Measurements from ENCODE around the gene TIMP3.

The TIMP3 gene

GRCh38 chr22:32808038-32808445, 6.5 kb downstream of the TIMP3 start:
- DNase-seq (ENCODE audit: low spot score) = no peak

- DNase-seq (ENCODE audit: low spot score) = no peak
Measured at GRCh38 chr22:32809786-32810554, 8.5 kb downstream of the TIMP3 start.

- DNase-seq (ENCODE audit: low spot score) = no peak
Measured at GRCh38 chr22:32810555-32811133, 9.1 kb downstream of the TIMP3 start.

- no peak for DNase-seq (ENCODE audit: low spot score)
Measured at GRCh38 chr22:32811788-32812545, 10.5 kb downstream of the TIMP3 start.

- no peak for DNase-seq (ENCODE audit: low spot score)
Measured at GRCh38 chr22:32814285-32814860, 12.9 kb downstream of the TIMP3 start.

GRCh38 chr22:32815059-32815458, 13.6 kb downstream of the TIMP3 start:
- DNase-seq (ENCODE audit: low spot score) = no peak

- no peak for DNase-seq (ENCODE audit: low spot score)
Measured at GRCh38 chr22:32815943-32816342, 14.4 kb downstream of the TIMP3 start.

- no peak for DNase-seq (ENCODE audit: low spot score)
Measured at GRCh38 chr22:32817137-32817730, 15.7 kb downstream of the TIMP3 start.

- DNase-seq (ENCODE audit: low spot score) = no peak
Measured at GRCh38 chr22:32818446-32819115, 17.1 kb downstream of the TIMP3 start.

- DNase-seq (ENCODE audit: low spot score) = no peak
Measured at GRCh38 chr22:32819120-32819519, 17.6 kb downstream of the TIMP3 start.

- DNase-seq (ENCODE audit: low spot score) = no peak
Measured at GRCh38 chr22:32820131-32821119, 18.9 kb downstream of the TIMP3 start.

GRCh38 chr22:32822179-32822877, 20.8 kb downstream of the TIMP3 start:
- no peak for DNase-seq (ENCODE audit: low spot score)

- DNase-seq (ENCODE audit: low spot score) = no peak
Measured at GRCh38 chr22:32823024-32823730, 21.7 kb downstream of the TIMP3 start.

- no peak for DNase-seq (ENCODE audit: low spot score)
Measured at GRCh38 chr22:32824531-32825312, 23.2 kb downstream of the TIMP3 start.

- no peak for DNase-seq (ENCODE audit: low spot score)
Measured at GRCh38 chr22:32826537-32826936, 25.0 kb downstream of the TIMP3 start.

GRCh38 chr22:32827049-32827602, 25.6 kb downstream of the TIMP3 start:
- no peak for DNase-seq (ENCODE audit: low spot score)

- DNase-seq (ENCODE audit: low spot score) = no peak
Measured at GRCh38 chr22:32828150-32828549, 26.6 kb downstream of the TIMP3 start.

GRCh38 chr22:32828561-32828960, 27.1 kb downstream of the TIMP3 start:
- no peak for DNase-seq (ENCODE audit: low spot score)
